Mesothelial cell of epicardium (in vitro differentiated cells): ENCODE measurements around the gene HSPB3. TPM values are rescaled to one million over a fixed set of nuclear protein-coding genes. Genes with fewer than 3 reads are reported as not detected.

ENCODE experiments used
- DNase-seq, 2 experiments: peaks; one replicate each; pipeline ENCODE4 v3.0.0; 2021; ENCODE audit warnings: low spot score in 2 of 2; ENCODE audit not compliant: unreplicated experiment in 2 of 2
- H3K27ac Mint-ChIP-seq: 2 replicates; pipeline ENCODE4 v1.8.0; 2021; ENCODE audit warnings: mixed read lengths
- H3K27me3 Mint-ChIP-seq: 2 replicates; pipeline ENCODE4 v1.8.0; 2021; ENCODE audit warnings: low read depth, mixed read lengths
- H3K36me3 Mint-ChIP-seq: 2 replicates; pipeline ENCODE4 v1.8.0; 2021; ENCODE audit warnings: mixed read lengths
- H3K4me1 Mint-ChIP-seq: 2 replicates; pipeline ENCODE4 v1.8.0; 2021; ENCODE audit warnings: mixed read lengths
- H3K4me3 Mint-ChIP-seq: 2 replicates; pipeline ENCODE4 v1.8.0; 2021; ENCODE audit warnings: mild to moderate bottlenecking, moderate library complexity, mixed read lengths
- H3K9me3 Mint-ChIP-seq: 2 replicates; pipeline ENCODE4 v1.8.0; 2021; ENCODE audit warnings: mixed read lengths
- CTCF ChIP-seq: fragments of 200-600 bp; sonication (generic); IDR thresholded peaks from one replicate; pipeline ENCODE4 v1.5.0; 2021; ENCODE audit warnings: antibody characterized with exemption; ENCODE audit not compliant: unreplicated experiment
- total RNA-seq: library from RNA; stranded (reverse); gene quantifications from 3 replicates; pipeline ENCODE4 v1.2.1, GENCODE V29; 2021

The HSPB3 gene
- total RNA-seq, 1 donor from 2014 or later: not detected

DNA sequence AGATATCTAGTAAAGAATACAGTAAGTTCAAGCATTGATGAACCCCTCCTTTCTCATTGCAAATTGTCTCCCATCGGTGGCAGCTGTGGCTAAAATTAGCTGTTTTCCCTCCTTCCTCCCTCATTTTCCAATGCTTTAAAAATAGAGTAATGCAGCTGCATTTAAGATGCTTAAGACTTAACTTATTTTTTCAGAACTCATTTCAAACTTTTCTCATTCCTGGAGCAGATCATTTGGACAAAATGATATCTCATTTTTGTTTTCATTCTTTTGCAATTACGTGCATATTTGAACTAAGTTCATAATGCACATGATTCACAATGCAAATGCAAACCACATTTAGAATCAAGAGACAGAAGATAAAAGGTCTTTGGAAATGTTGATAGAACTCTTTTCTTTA lies 14.6 kb downstream of the HSPB3 start:
- Mint-ChIP-seq H3K4me1 (peaks cover 8% of the 10 kb centered on the region), H3K27me3 (no peaks in the 10 kb centered on the region), H3K36me3 (no peaks in the 10 kb centered on the region), H3K9me3 (peaks cover 7% of the 10 kb centered on the region), H3K27ac (peak overlapping the region; percentile 18), H3K4me3 (no peak overlapping the region)
- no peak for DNase-seq
- TF ChIP-seq CTCF: no peak

DNA sequence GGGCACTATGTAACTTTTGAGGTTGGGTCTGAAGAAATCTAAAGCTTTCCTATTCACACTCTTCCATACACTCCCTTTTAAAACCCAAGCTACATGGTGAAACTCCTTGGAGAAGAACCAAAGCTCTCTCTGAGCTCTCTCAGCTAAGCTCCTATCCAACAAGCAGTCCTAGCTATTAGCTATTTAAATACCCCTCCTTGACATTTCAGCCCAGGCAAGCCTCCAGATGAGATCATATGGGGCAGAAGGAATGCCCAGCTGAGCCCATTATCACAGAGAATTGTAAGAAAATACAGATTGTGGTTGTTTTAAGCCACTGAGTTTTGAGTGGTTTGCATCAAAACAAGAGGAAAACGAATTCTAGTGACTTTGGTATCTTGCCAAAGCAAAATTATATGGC lies 15.2 kb downstream of the HSPB3 start:
- H3K4me1 Mint-ChIP-seq: peaks cover 8% of the 10 kb centered on the region
- no peak for TF ChIP-seq CTCF

DNA sequence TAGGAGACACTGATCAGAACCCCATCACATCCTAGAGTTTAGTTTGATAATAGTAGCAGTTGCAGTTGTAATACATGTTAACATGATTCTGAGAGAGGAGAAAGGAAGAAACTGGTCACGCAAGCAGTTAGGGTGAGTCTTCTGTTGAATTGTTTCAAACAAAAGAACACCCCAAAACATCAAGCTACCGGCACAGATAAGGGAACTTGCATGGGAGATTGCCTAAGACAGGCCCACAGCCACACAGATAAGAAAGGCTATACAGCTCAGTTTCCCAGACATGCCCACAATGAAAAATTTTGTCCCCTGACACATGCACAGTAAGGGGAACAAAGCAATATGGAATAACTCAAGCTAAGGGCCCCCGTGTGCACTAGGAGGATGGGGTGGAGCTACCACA lies 15.9 kb downstream of the HSPB3 start:
- TF ChIP-seq CTCF: no peak
- H3K27me3 Mint-ChIP-seq: no peaks in the 10 kb centered on the region
- DNase-seq: no peak
- peaks cover 5% of the 10 kb centered on the region for H3K9me3 Mint-ChIP-seq
- no peaks in the 10 kb centered on the region for H3K36me3 Mint-ChIP-seq
- no peak overlapping the region for H3K4me3 Mint-ChIP-seq
- no peak overlapping the region for H3K27ac Mint-ChIP-seq
- peaks cover 8% of the 10 kb centered on the region for H3K4me1 Mint-ChIP-seq

More for the DNA sequence above, 15.2 kb downstream of the HSPB3 start:
- H3K36me3 Mint-ChIP-seq: no peaks in the 10 kb centered on the region
- H3K4me3 Mint-ChIP-seq: no peak overlapping the region
- no peaks in the 10 kb centered on the region for H3K27me3 Mint-ChIP-seq
- no peak overlapping the region for H3K27ac Mint-ChIP-seq
- no peak for DNase-seq
- peaks cover 7% of the 10 kb centered on the region for H3K9me3 Mint-ChIP-seq

- no peaks in the 10 kb centered on the region for H3K9me3 Mint-ChIP-seq
- no peak for DNase-seq
- H3K4me3 Mint-ChIP-seq: no peak overlapping the region
- TF ChIP-seq CTCF: no peak
- no peaks in the 10 kb centered on the region for H3K4me1 Mint-ChIP-seq
- no peaks in the 10 kb centered on the region for H3K36me3 Mint-ChIP-seq
- no peaks in the 10 kb centered on the region for H3K27me3 Mint-ChIP-seq
- H3K27ac Mint-ChIP-seq: no peak overlapping the region
Observed at GRCh38 chr5:54476682-54477081, 21.2 kb downstream of the HSPB3 start.

GRCh38 chr5:54477941-54478478 lies 22.5 kb downstream of the HSPB3 start:
- Mint-ChIP-seq H3K9me3 (no peaks in the 10 kb centered on the region), H3K4me1 (no peaks in the 10 kb centered on the region), H3K36me3 (no peaks in the 10 kb centered on the region), H3K27me3 (no peaks in the 10 kb centered on the region), H3K27ac (no peak overlapping the region), H3K4me3 (no peak overlapping the region)
- DNase-seq: no peak
- TF ChIP-seq CTCF: no peak

DNA sequence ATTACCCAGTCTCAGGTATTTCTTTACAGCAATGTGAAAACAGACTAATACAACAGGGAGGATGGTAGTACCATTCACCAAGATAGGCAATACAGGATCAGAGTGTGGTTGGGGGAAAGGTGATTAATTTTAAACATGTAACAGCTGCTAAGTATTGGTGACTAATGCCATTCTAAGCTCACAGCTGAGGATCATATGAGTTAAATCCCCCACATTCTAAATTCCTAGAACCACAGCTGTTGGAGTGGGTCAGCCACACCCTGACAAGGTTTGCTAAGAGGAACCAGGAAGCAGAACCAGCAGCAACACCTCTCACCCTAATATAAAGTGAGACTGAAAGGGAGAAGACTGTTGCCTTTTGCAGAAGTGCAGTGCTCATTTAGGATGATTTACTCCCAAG lies 24.8 kb downstream of the HSPB3 start:
- Mint-ChIP-seq H3K27me3 (no peaks in the 10 kb centered on the region), H3K27ac (no peak overlapping the region), H3K36me3 (no peaks in the 10 kb centered on the region), H3K4me3 (no peak overlapping the region), H3K4me1 (no peaks in the 10 kb centered on the region), H3K9me3 (peaks cover 2% of the 10 kb centered on the region)
- no peak for TF ChIP-seq CTCF
- no peak for DNase-seq
